ENCODE measurements around the gene SCFD2. TPM values are rescaled to one million over a fixed set of nuclear protein-coding genes. Genes with fewer than 3 reads are reported as not detected.

The SCFD2 gene
- total RNA-seq, 1 experiment from 2014 or later = 18.8 TPM

DNA sequence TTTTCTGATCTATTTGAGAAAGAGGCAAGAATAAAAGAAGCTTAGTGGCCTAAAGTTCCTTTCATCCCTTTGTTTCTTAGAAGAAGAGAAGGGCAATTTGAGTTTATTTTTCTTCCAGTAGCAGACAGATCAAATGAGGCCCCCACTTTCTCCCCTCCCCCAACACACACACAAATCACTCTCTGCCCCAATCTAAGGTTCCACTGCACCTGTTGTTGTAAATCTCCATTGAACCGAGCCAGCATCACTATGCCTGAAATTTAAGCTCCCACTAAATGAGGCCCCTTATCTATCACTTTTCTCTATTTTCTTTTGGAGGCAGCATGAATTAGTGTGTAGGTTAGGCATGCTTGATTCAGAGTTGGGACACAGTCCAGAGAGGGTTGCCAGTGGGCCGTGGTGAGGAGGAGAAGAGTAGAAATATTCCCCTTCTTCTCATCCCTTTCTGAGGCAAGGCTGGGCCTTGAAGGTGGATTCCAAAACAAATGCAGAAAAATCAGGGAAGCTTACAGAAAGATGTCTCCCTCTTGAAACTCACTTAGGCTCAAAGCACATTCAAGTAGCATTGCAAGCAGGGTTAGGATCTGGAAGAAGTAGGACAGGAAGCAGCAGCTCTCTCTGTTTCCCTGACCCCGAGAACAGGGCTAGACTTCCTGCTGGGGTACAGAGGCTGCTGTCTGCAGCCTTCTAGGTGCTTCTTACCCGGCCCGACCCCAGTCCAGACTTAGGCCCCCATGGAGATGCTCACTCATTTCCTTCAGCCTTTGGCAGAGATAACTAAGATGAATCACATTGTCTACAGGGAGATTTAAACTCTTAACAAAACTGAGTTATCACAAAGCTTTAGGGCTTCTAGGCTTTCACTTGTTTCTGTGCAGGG, 433.0 kb downstream of the SCFD2 start:
- DNase-seq (ENCODE audit: low read depth) = peak; percentile 19

GRCh38 chr4:52931243-52931642, 434.6 kb downstream of the SCFD2 start:
- DNase-seq (ENCODE audit: low read depth) = no peak

DNA sequence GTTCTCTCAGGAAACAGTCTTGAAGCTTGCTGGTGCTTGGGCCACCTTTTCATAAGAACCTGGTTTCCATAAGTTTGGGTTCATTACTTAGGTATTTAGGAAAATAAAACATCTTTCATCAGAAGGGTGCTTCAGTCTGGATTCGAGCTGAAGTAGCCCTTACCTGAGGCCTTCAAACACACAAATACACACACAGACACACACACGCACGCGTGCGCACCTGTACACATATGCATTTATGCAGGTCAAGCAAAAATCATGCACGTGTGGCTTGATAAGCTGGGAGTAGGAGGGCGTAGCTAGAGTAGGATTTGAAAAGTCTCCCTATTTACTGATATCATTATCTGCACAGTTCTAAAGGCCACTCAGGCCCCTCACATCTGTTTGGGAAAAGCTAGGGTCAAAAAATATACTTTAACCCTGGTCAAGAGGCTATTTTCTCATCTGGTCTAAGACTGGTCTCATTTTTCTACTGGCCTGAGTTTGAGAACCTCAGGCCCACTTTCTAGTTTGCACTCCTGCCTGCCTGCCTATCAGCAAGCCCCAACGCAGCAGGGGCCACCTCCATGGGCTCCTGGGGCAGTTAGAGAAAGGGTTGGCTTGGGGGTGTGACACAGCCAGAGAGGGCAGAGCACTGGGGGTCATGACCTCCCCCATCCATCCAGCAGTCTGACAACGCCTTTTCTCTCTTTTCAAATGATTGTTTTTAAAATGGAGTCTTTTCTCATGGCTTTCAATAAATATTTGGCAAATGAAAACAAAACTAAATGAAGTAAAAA, 439.5 kb downstream of the SCFD2 start:
- no peak for DNase-seq (ENCODE audit: low read depth)

DNA sequence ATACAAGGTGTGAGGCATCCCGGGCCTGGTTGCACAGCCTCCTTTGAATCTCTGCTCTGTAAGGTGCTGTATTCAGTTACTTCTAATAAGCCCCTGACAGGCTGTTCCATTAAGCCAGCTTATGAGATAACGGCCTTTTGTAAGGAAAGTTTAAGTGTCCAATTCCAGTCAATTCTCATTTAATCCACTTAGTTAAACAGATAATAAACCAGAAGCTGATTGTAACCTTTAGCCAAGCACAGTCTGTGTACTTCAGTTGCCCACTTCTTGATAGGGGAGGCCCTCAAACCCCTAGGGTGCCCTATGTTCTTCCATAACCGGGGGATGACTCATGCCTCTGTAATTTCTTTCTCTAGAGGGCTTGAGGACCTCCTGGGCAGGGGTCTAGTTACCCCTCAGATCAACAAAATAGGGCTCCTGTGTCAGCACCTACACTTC, 440.3 kb downstream of the SCFD2 start:
- peak; percentile 46 for DNase-seq (ENCODE audit: low read depth)

DNA sequence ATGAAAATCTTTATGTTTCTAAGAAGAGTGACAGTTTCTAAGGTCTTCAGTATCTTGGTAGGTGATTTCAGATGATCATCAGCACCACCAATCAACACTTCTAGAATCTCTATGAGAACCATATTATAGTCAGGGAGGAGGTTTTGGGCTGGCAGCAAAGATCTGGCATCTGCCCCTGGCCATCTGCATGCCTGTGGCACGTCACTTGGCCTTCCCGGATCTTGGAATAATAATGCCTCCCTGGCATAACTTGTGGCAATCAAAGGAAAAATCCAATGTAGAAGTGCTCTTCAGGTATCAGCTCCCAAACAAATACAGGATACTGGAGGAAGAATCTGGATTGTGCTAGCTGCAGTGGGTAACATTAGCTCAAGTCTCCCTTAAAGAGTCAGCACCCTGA, 446.4 kb downstream of the SCFD2 start:
- no peak for DNase-seq (ENCODE audit: low read depth)

GRCh38 chr4:52917817-52918216, 448.0 kb downstream of the SCFD2 start:
- no peak for DNase-seq (ENCODE audit: low read depth)

DNA sequence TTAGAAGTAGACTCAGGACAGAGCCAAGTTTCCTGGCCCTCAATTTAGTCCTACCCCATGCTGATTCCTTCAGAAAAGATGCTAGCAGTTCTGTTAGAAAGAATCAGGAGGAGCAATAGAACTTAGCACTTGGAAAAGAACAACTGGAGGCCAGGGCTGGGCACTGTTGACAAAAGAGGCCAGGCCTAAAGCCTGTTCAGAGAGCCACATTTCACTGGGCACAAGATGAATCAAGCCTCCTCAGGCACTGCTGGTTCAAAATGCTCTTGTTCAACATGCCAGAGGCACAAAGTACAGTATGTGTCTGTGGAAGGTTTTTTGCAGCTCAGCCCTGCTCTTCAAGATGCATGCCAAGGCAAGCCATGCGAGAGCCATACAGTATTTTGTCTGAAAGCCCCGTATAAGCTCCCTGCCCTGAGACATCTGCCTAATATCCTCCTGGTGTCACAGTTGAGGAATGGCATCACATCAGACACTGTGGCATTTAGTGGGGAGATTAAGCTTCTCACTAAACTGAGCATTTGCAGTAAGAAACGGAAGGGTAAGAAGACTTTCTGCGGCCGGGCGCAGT, 450.0 kb downstream of the SCFD2 start:
- DNase-seq (ENCODE audit: low read depth) = peak; percentile 18

DNA sequence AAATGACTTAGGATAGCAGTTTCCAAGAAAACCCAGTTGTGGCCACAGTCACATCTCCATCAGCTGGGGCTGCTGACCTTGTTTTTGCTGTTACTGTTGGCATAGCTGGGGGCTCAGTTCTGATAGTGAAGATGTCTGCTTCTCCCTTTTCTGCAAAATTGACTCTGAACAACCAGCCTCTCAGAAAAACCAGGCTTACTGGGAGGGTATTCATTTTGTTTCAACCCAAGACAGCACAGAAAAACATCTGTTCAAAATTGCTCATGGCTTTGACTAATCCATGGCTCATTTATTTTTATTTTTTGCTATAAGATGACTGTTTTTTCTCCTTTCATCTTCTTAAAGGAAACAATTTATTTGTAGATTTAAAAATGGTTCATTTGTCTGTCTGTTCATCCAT, 450.7 kb downstream of the SCFD2 start:
- DNase-seq (ENCODE audit: low read depth) = peak; percentile 50

- DNase-seq (ENCODE audit: low read depth) = peak; percentile 49
Observed at GRCh38 chr4:52914051-52914605, 451.7 kb downstream of the SCFD2 start.

DNA sequence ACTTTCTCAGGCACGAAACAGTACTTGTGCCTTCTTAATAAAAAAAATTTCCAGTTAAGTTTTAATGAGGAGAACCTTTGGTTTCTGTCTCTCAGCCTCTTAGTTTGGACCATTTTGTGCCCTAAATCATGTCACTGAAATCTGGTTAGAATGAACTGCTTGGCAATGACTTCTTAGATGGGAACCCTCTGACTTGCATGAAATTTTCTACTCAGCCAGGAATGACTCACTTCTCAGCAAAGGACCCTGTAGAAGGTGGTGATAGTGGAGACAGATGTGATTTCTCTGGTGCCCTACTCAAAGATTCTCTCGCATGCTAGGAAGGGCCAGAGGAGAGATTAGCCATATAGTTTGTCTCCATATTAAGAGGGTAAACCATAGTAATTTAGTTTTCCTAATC, 453.3 kb downstream of the SCFD2 start:
- peak; percentile 40 for DNase-seq (ENCODE audit: low read depth)

GRCh38 chr4:52911684-52912294, 454.1 kb downstream of the SCFD2 start:
- peak; percentile 80 for DNase-seq (ENCODE audit: low read depth)

- no peak for DNase-seq (ENCODE audit: low read depth)
Observed at GRCh38 chr4:52910115-52910514, 455.7 kb downstream of the SCFD2 start.

DNA sequence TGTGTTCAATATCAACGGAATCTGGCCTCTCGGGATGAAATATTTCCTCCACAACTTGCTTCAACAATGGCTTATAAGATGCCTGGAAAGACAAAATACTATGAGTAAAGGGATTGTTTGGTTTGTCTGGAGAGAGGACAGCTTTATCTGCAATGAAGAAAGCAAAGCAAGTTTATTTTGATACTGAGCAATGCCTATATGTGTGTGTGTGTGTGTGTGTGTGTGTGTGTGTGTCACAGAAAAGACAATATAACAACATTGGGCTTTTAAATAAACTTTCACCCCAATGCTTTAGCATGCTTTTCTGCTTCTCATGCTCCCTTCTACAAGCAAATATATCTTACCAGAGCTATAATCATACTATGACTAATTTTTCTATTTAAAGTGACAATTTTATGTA, 458.4 kb downstream of the SCFD2 start:
- no peak for DNase-seq (ENCODE audit: low read depth)

DNA sequence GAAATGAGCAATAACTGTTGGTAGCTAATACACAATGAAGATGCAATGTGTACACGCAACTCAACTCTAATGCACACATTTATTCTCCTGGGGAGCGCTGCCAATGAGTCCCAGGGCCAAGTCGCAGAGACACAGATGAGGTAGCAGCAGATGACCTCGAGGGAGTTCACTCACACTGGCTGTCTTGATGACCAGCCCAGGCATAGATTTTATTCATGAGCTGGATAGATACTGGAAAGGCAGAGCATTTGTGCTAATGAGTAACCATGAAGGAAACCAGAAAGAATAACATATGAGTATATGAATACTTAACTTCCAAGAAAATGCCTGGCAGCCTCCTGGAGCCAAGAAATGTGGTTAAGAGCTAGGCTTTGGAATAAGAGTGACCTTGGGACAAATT, 461.4 kb downstream of the SCFD2 start:
- DNase-seq (ENCODE audit: low read depth) = no peak

DNA sequence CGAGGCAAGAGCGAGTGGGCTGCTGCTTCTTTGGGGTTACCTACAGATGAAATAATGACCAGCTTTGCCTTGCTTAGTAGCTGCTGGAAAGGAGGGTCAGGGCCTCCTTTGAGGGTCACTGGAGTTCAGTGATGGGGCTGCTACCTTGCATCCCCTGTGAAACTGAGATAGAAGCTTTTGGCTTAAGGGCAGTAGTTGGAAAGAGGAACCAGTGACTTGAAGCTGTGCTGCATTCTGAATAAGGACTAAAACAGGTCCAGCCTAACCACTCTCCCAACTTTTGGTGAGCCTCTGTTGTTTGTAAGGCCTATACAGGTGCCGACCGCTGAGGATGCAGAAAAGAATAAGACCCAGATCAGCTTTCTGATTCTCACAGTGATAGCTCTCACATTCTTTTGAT, 462.6 kb downstream of the SCFD2 start:
- no peak for DNase-seq (ENCODE audit: low read depth)

- DNase-seq (ENCODE audit: low read depth) = no peak
Observed at GRCh38 chr4:52894443-52894842, 471.4 kb downstream of the SCFD2 start.

GRCh38 chr4:52892880-52893279, 473.0 kb downstream of the SCFD2 start:
- no peak for DNase-seq (ENCODE audit: low read depth)

GRCh38 chr4:52891743-52892142, 474.1 kb downstream of the SCFD2 start:
- no peak for DNase-seq (ENCODE audit: low read depth)

DNA sequence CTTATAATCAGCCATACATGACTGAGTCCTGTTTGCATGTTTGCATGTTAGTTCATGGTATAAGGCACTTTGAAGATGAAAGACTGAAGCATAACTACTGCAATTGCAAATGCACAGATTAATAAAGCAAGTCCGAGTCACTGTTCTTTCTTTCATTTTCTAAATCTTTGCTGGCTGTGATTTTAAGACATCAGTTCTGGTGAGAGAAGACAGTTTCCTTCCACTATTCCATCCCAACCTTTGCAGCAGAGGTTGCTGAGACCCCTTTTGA, 475.4 kb downstream of the SCFD2 start:
- no peak for DNase-seq (ENCODE audit: low read depth)

DNA sequence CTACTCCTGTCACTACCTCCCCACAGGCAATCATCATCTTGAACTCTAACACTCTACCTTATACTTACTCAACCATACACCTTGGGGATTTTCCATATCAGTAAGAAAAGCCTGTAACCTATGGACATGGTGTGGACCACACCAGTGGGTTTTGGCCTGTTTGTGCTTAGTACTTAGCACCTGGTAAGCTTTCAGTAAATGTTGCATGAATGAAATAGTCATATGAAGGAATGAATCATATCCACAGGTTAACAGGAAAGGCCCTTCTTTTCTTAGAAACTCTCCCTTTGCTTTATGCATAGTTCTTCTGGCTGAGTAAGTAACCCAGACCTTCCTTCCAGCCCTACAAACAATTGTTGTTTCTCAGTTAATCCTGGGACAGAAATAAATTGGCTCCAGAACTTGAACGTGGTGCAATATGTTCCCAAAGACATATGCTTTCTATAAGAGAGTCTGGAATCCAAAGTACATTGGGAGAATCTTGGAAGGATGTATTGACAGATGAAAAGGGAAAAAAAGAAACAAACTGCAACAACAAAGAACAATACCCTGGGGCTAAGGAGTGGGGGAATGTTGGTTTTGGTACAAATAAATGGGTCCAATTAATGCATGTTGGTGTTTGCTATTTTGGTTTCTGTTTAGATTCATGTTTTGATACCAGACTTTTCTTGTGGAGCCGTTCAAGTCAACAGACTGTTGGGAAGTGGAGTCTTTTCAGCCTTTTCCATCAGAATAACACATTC, 475.9 kb downstream of the SCFD2 start:
- DNase-seq (ENCODE audit: low read depth) = no peak

DNA sequence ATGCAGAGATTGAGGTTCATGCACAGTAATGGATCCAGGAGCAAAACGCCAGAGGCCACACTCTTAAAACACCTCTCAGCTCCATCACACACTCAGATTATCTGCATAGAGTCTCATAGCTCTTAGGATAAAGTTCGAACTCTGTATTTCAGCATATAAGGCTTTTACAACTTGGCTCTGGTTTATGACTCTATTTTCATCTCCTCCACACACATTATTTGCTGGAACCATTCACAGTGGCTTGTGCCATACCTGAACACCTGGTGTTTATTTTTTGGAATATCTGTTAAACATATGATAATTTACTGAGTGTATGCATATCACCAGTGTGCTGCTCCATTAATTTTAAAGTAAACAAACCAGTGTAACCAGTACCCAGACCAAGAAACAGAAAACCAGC, 476.5 kb downstream of the SCFD2 start:
- DNase-seq (ENCODE audit: low read depth) = no peak
